ENCODE measurements around the gene PTPRM.

GRCh38 chr18:7593218-7593819 lies 26.2 kb downstream of the PTPRM start:
- TF ChIP-seq CTCF (conservative IDR thresholded peaks at IDR 0.05; ENCODE audit: low read depth, low read length): no peak
- TF ChIP-seq EZH2phosphoT487 (IDR thresholded peaks at IDR 0.05; ENCODE audit: borderline replicate concordance, low read length): no peak
- TF ChIP-seq EZH2 (IDR thresholded peaks at IDR 0.05; ENCODE audit: low read length, unreplicated experiment): no peak
